HG03575 (cell line): ENCODE measurements around the gene TOX4.
"Not testable (repeated sequence)": the region's sequence is repeated elsewhere in the genome, so short reads cannot be mapped to it uniquely, and the experiment has no call there.

ENCODE experiments used
- ATAC-seq: cut with Tn5 transposase; IDR thresholded peaks from one replicate; pipeline ENCODE4 v1.9.1; 2021; ENCODE audit not compliant: unreplicated experiment, insufficient number of reproducible peaks, low FRiP score; ENCODE audit errors: extremely low read depth

TOX4 gene

GRCh38 chr14:21476925-21477681 lies at the start of gene TOX4, which contains the start of gene RAB2B:
Gene TOX4, plus strand, starts transcription at chr14:21477195. Its CDS starts 84 bp downstream, at chr14:21477279.
Gene RAB2B, minus strand, starts transcription at chr14:21476959. Its CDS starts 87 bp downstream, at chr14:21476872.
- peak; percentile 93 for ATAC-seq

DNA sequence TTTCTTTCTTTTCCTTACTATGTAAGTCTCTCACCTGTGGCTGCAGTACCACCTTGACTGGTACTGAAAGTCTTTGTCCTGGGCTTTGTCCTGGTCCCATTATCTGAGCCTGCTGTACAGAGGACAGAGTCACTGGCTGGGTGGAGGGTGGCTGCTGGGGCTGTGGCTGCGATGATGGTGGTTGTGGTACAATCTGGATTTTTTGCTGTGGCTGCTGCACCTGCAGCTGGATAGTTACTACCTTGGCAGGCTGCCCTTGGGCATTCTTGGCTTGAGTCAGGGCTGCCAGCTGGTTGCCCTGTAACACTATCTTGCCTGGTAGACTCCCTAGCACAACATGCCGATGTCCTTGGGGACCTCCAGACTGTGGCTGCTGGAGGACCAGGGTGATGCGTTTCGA lies 48.1 kb upstream of the TOX4 start:
- ATAC-seq: no peak

DNA sequence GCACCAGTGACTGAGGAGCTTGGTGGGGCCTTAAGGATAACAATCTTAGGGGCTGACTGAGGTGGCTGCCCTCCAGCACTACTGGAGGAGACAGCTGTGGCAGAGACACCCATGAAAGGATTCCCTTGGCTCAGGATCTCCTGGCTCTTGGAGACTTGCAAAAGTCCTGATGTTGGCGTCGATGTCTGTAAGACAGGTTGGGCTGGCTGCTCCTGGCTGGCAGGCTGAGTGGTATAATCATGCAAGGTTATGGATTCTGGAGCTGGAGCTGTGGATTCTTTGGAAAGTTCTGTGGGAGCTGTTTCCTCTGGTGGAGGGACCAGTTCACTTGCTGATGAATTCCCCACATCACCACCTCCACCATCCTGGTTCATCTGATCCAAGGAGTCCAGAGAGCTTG lies 45.9 kb upstream of the TOX4 start:
- no peak for ATAC-seq

DNA sequence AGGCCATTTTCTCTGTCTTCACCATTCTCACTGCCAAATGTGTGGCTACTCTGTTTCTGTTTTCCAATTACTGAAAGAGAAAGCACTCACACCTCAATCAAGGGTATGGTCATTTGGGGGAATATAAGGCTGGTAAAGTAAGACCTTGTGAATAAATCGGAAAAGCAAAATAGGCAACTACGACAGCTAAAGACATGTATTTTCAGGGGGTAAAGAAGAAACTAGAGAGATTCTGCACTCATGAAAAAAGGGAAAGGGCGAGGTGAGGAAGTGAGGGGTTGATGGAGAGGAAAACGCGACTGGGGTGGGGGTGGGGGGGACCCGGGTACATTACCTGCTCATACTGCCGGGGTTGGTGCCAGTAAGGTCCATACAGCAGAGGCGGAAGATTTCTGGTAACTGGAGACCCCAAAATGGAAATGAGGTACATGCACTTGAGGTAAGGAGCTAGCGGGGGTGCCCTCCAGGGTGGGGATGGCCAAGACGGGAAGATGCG lies 40.4 kb upstream of the TOX4 start:
- ATAC-seq: no peak

DNA sequence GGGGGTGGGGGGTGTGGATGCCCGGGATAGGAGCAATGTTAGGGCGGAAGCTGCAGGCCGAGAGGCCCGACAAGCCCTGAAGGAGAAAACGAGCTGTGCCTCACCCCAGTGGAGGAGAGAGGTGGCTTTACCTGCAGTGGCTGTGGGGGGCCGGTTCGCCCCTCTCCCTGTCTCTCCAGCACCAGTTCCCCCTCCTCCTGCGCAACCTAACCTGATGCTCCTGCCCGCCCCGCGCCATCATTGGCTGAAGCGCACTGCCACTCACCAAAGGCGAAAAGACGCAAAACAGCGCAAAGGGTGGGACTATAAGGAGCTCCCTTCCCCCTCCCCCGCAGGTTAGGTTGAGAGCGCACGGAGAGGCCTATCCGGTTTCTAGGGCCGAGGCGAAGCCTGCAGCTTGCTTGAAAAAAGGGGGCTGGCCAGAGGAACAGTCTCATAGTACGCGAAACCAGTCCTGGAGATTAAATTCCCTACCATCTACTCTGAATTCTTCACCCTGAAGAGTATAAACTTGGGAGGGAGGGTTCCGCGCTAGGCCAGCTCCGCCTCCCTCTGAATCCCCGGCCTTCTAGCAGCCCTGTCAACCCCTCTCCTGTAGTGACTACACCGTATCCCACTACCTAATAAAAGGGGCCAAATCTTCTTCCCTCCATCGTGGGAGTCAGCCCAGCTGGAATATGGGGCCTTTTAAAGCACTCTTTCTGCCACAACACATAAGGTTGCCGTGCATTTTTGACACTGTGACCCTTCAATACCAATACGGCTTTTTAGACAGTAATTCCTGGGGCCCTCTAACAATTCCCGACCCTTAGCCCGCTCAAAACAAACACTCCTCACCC lies 39.7 kb upstream of the TOX4 start:
- ATAC-seq: peak; percentile 83

GRCh38 chr14:21440859-21441258 lies 36.1 kb upstream of the TOX4 start:
- no peak for ATAC-seq

- not testable (repeated sequence) for ATAC-seq
Measured at GRCh38 chr14:21442657-21443056, 34.3 kb upstream of the TOX4 start.

DNA sequence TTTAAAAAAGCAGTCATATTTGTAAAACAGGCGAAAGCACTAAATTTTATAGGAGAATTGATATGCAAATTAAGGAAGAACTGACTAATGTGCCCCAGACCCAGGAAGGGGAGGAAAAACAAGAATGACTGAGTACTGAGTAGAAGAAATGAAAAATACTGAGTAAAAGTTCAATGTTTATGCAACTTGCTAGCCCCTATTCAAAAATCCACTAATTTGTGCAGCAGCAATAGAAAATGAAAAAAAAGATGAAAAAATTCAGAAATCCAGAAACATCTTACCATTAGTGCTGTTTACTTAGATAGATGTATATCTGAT lies 27.1 kb upstream of the TOX4 start:
- ATAC-seq: no peak

DNA sequence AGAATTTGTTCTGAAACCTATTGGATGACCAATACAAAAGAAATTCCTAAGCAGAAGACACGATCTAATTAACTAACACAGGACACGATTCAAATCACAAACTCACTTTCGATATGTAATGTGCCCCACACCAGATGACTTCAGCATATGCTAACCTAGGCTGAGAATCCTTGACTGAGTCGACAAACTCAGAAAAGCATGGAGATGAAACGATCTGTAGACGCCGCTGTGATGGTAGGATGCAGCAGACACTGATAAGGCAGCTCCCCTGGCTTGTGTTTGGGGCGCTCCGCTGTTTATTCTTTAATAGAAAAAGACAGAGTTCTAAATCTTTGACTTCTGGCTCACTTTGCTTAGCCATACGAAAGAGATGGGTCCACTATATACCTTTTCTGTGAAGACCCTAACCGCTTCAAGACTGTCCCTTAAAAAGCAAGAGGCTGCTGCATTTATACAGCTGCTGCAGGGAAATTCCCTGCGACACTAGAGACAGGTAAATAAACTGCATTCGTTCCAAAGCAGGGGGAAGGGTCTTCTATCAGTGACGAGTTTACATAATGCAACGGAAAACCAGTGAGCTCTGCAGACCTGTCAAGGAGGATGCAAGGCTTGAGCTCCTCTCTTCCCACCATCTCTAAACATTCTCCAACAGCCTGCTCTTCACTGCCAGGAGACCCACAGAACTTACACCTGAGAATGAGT lies 22.0 kb upstream of the TOX4 start:
- no peak for ATAC-seq

- ATAC-seq: no peak
Measured at GRCh38 chr14:21455592-21455911, 21.4 kb upstream of the TOX4 start.

GRCh38 chr14:21455912-21456667 lies 20.9 kb upstream of the TOX4 start, which contains the start of gene CHD8:
Gene CHD8, minus strand, starts transcription at chr14:21456123. Its CDS starts 24,480 bp downstream, at chr14:21431643.
- peak; percentile 88 for ATAC-seq

DNA sequence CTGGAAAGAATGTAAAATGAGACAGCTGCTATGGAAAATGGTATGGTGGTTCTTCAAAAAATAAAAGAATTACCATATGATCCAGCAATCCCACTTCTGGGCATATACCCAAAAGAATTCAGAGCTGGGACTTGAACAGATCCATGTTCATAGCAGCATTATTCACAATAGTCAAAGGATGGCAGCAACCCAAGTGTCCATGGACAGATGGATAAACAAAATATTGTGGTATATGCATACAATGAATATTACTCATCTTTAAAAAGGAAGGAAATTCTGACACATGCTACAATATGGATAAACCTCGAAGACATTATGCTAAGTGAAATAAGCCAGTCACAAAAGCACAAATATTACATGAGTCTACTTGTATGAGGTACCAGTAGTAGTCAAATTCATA lies 9.4 kb upstream of the TOX4 start:
- no peak for ATAC-seq

DNA sequence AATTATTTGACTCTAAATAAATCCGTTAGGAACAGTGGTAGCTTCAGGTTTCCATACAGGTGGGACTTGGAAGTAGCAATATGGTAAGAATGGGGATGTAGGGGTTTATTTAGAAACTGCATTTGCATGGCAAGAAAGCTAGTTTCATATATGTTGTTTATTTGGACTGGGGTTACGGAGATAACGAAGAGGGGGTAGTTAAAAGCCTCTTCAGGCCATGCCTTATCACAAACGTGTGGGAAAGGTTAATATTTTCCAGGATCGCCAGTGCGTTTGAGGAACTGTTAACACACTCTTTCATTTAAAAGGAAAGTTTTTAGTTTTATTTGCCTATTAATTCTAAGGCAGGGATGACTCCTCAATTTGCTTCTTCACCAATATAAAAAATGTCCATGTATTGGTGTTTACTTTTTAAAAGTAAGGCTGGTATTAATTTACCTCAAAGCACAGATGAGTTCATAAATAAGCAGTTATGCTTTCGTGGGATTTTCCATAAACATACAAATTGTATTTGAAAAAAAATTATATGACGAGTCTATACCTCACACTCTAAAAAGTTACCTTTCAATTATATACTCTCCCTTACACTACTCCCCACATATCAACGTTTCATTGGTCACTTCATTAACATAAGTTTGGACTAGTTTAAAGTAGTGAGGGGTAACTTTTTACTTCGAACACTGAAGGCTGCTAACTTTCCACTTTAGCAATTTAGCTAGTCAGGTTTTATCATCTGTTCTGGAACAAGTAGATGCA lies 1.1 kb upstream of the TOX4 start:
- no peak for ATAC-seq

DNA sequence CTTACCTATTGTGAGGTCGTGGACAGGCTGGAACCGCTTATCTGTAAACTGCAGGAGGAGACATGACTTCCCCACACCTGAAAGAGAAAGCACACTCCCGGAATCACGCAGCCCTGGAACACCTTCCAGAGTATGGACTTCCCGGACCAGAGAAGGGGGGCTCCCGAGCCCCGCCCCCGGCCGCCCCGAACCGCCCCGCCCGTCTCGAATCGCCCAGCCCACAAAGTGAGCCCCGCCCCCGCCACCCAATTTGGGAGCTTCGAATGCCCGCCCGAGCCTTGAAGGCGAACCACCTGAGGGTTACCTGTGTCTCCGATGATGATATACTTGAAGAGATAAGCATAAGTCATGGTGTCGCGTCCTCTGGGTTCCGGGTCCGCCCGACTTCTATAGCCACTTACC lies 471 bp upstream of the TOX4 start:
- ATAC-seq: no peak

DNA sequence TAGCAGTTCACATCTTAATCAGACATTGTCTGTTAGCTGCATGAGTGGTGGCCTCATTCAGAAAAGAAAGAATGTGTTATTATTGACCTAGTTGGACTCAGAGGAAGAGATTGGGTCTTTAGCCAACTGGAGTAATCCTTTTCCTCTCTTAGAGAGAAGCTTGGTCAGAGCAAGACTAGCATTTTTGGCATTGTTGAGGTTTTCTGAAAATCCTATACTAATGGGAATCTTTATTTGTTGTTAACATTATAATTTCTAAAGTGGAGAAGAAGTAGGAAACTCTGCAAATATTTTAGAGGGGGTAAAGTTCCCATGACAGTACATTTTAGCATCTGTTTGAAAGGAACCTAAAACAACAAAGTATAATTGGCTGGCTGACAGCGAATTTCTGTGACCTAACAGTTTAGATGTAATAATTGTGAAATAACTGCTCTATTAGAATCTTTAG lies 9.7 kb downstream of the TOX4 start:
- no peak for ATAC-seq

GRCh38 chr14:21494902-21495762 lies 18.1 kb downstream of the TOX4 start:
- ATAC-seq: no peak

GRCh38 chr14:21496453-21496852 lies 19.5 kb downstream of the TOX4 start:
- no peak for ATAC-seq
